Liver (tissue), 9 donors: ENCODE data around the gene HADHB. TPM values are rescaled to one million over a fixed set of nuclear protein-coding genes. Genes with fewer than 3 reads are reported as not detected.

Experiments used
- DNase-seq: peaks from one replicate; pipeline ENCODE4 v3.0.0-alpha.2; 2017; ENCODE audit warnings: low spot score
- H3K27ac ChIP-seq, 2 donors: one replicate each; pipeline ENCODE4 v1.7.0; 2013; ENCODE audit warnings: inconsistent platforms in 2 of 2, low read length in 2 of 2, control low read depth in 1 of 2, low read depth in 1 of 2, mild to moderate bottlenecking in 1 of 2
- H3K27me3 ChIP-seq, 4 donors: one replicate each; pipeline versions ENCODE4 v1.6.1 to v1.7.0; 2013; ENCODE audit warnings: low read length in 3 of 4, inconsistent platforms in 1 of 4, mild to moderate bottlenecking in 1 of 4, moderate library complexity in 1 of 4; ENCODE audit not compliant: control insufficient read depth in 4 of 4, insufficient read depth in 4 of 4
- H3K36me3 ChIP-seq, 4 donors: one replicate each; pipeline versions ENCODE4 v1.6.1 to v1.7.0; 2013; ENCODE audit warnings: low read length in 3 of 4, mild to moderate bottlenecking in 3 of 4, low read depth in 1 of 4, moderate library complexity in 1 of 4; ENCODE audit not compliant: control insufficient read depth in 4 of 4, insufficient read depth in 3 of 4
- H3K4me1 ChIP-seq, 4 donors: one replicate each; pipeline versions ENCODE4 v1.6.1 to v1.7.0; 2013; ENCODE audit warnings: low read length in 3 of 4, mild to moderate bottlenecking in 3 of 4, moderate library complexity in 1 of 4; ENCODE audit not compliant: control insufficient read depth in 4 of 4, insufficient read depth in 4 of 4
- H3K4me3 ChIP-seq, 3 donors: one replicate each; pipeline versions ENCODE4 v1.6.1 to v1.7.0; 2013; ENCODE audit warnings: low read length in 3 of 3, control low read depth in 1 of 3, low read depth in 1 of 3, mild to moderate bottlenecking in 1 of 3
- H3K9ac ChIP-seq, 2 donors: one replicate each; pipeline ENCODE4 v1.7.0; 2013; ENCODE audit warnings: low read length in 2 of 2, mild to moderate bottlenecking in 2 of 2, moderate library complexity in 2 of 2, control low read depth in 1 of 2, low read depth in 1 of 2
- H3K9me3 ChIP-seq, 4 donors: one replicate each; pipeline versions ENCODE4 v1.6.1 to v1.7.0; 2013; ENCODE audit warnings: low read length in 3 of 4; ENCODE audit not compliant: control insufficient read depth in 4 of 4
- ATF3 ChIP-seq: IDR thresholded peaks from 2 replicates; pipeline ENCODE4 v1.6.1; 2016; ENCODE audit warnings: antibody characterized with exemption
- EGR1 ChIP-seq, 2 donors: IDR thresholded peaks; 2 replicates each; pipeline ENCODE4 v1.6.1; 2016 to 2018; ENCODE audit warnings: antibody characterized with exemption in 2 of 2, low read depth in 2 of 2
- FOXA1 ChIP-seq: IDR thresholded peaks from 2 replicates; pipeline ENCODE4 v1.6.1; 2016; ENCODE audit warnings: antibody characterized with exemption
- FOXA2 ChIP-seq: IDR thresholded peaks from 2 replicates; pipeline ENCODE4 v1.6.1; 2016; ENCODE audit warnings: antibody characterized with exemption
- GABPA ChIP-seq, 2 donors: IDR thresholded peaks in 1 of 2; conservative IDR thresholded peaks in 1 of 2; 2 replicates each; pipeline ENCODE4 v1.6.1; 2016; ENCODE audit warnings: antibody characterized with exemption in 2 of 2, mild to moderate bottlenecking in 1 of 2, moderate library complexity in 1 of 2
- HNF4A ChIP-seq, 2 donors: conservative IDR thresholded peaks; 2 replicates each; pipeline ENCODE4 v1.6.1; 2016; ENCODE audit warnings: antibody characterized with exemption in 2 of 2, mild to moderate bottlenecking in 2 of 2
- HNF4G ChIP-seq: IDR thresholded peaks from 2 replicates; pipeline ENCODE4 v1.6.1; 2016; ENCODE audit warnings: antibody characterized with exemption
- MAX ChIP-seq: IDR thresholded peaks from 2 replicates; pipeline ENCODE4 v1.6.1; 2016; ENCODE audit warnings: antibody characterized with exemption
- NR2F2 ChIP-seq: IDR thresholded peaks from 2 replicates; pipeline ENCODE4 v1.6.1; 2016; ENCODE audit warnings: antibody characterized with exemption
- REST ChIP-seq: IDR thresholded peaks from 2 replicates; pipeline ENCODE4 v1.6.1; 2016; ENCODE audit warnings: antibody characterized with exemption, mild to moderate bottlenecking
- RXRA ChIP-seq, 2 donors: IDR thresholded peaks; 2 replicates each; pipeline ENCODE4 v1.6.1; 2017 to 2018; ENCODE audit warnings: antibody characterized with exemption in 2 of 2, mild to moderate bottlenecking in 1 of 2
- SP1 ChIP-seq: IDR thresholded peaks from 2 replicates; pipeline ENCODE4 v1.6.1; 2018; ENCODE audit warnings: antibody characterized with exemption, mild to moderate bottlenecking
- TAF1 ChIP-seq: conservative IDR thresholded peaks from 2 replicates; pipeline ENCODE4 v1.6.1; 2016; ENCODE audit warnings: antibody characterized with exemption, mild to moderate bottlenecking
- YY1 ChIP-seq: IDR thresholded peaks from 2 replicates; pipeline ENCODE4 v1.6.1; 2016; ENCODE audit warnings: antibody characterized with exemption, mild to moderate bottlenecking
- WGBS: extraction: QIAGEN DNeasy Blood & Tissue Kit; methylation state at CpG from one replicate; pipeline ENCODE4 v1.1.7; 2013; 5-methylcytosine and 5-hydroxymethylcytosine counted together
- polyA plus RNA-seq, 2 donors: library from polyadenylated mRNA; stranded (reverse) in 1 of 2; unstranded in 1 of 2; fragments of 200-250 nt in 1 of 2; fragments of >200 nt in 1 of 2; fragmentation: Nextera tagmentation in 1 of 2; extraction: Ambion mirVana in 1 of 2; gene quantifications; one replicate each; pipeline versions ENCODE4 v1.2.1 to v1.2.3, GENCODE V29; 2013 to 2015
- total RNA-seq, 2 donors: library from RNA; depleted of rRNA; stranded (reverse); fragments of >200 nt; gene quantifications; one replicate each; pipeline ENCODE4 v1.2.3, GENCODE V29; 2014
- TF ChIP-seq, protein P1 (sequence below): fragments of 150-350 bp; IDR thresholded peaks from 2 replicates; pipeline ENCODE4 v1.5.1; 2017; ENCODE audit warnings: improper control_type of control experiment, low read depth, low read length; ENCODE audit not compliant: missing input control
- TF ChIP-seq, protein P2 (sequence below): IDR thresholded peaks from 2 replicates; pipeline ENCODE4 v1.6.1; 2016; ENCODE audit warnings: antibody characterized with exemption
- donor health status: healthy.
- donor health status: healthy.
- donor health status: healthy.
- donor health status: healthy.
- donor health status: healthy.

HADHB gene
- total and polyA plus RNA-seq, 4 donors, result 103 to 284 (median 261) TPM

GRCh38 chr2:26212011-26212410, 32.7 kb upstream of the HADHB start:
- Histone ChIP-seq H3K4me3 (no peak overlapping the region), H3K4me1 (no peaks in the 10 kb centered on the region), H3K27ac (no peak overlapping the region), H3K9ac (no peak overlapping the region), H3K9me3 (no peaks in the 10 kb centered on the region), H3K27me3 (no peaks in the 10 kb centered on the region), H3K36me3 (peaks cover 20 to 93% (median 71%) of the 10 kb centered on the region in 4 donors)
- WGBS, result 95% methylated on average over 5 of the region's 5 CpGs
- DNase-seq, result no peak
- TF ChIP-seq REST (no peak), ATF3 (no peak), GABPA (IDR thresholded peaks at IDR 0.05 in 1 of 2, conservative IDR thresholded peaks at IDR 0.05 in 1 of 2) (no peak), YY1 (no peak), TAF1 (no peak), NR2F2 (no peak), EGR1 (IDR thresholded peaks at IDR 0.05; ENCODE audit: low read depth in 2 of 2) (no peak), MAX (no peak), RXRA (IDR thresholded peaks at IDR 0.05) (no peak), HNF4G (no peak)
- TF ChIP-seq, protein P1, sequence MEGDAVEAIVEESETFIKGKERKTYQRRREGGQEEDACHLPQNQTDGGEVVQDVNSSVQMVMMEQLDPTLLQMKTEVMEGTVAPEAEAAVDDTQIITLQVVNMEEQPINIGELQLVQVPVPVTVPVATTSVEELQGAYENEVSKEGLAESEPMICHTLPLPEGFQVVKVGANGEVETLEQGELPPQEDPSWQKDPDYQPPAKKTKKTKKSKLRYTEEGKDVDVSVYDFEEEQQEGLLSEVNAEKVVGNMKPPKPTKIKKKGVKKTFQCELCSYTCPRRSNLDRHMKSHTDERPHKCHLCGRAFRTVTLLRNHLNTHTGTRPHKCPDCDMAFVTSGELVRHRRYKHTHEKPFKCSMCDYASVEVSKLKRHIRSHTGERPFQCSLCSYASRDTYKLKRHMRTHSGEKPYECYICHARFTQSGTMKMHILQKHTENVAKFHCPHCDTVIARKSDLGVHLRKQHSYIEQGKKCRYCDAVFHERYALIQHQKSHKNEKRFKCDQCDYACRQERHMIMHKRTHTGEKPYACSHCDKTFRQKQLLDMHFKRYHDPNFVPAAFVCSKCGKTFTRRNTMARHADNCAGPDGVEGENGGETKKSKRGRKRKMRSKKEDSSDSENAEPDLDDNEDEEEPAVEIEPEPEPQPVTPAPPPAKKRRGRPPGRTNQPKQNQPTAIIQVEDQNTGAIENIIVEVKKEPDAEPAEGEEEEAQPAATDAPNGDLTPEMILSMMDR, result no peak
- TF ChIP-seq, protein P2, sequence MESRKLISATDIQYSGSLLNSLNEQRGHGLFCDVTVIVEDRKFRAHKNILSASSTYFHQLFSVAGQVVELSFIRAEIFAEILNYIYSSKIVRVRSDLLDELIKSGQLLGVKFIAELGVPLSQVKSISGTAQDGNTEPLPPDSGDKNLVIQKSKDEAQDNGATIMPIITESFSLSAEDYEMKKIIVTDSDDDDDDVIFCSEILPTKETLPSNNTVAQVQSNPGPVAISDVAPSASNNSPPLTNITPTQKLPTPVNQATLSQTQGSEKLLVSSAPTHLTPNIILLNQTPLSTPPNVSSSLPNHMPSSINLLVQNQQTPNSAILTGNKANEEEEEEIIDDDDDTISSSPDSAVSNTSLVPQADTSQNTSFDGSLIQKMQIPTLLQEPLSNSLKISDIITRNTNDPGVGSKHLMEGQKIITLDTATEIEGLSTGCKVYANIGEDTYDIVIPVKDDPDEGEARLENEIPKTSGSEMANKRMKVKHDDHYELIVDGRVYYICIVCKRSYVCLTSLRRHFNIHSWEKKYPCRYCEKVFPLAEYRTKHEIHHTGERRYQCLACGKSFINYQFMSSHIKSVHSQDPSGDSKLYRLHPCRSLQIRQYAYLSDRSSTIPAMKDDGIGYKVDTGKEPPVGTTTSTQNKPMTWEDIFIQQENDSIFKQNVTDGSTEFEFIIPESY, result no peak

- WGBS, result 90% methylated on average over 1 of the region's 1 CpG
- TF ChIP-seq, protein P1, result no peak
- no peak for TF ChIP-seq ATF3
- TF ChIP-seq SP1, result no peak
- TF ChIP-seq FOXA2, result no peak
- TF ChIP-seq TAF1, result no peak
- no peak for TF ChIP-seq YY1
- no peak for TF ChIP-seq HNF4G
- no peak for TF ChIP-seq HNF4A (conservative IDR thresholded peaks at IDR 0.05)
- TF ChIP-seq REST, result no peak
- no peak for TF ChIP-seq NR2F2
- no peak for TF ChIP-seq FOXA1
These were observed 30.0 kb upstream of the HADHB start for GRCh38 chr2:26214759-26215158.

More at GRCh38 chr2:26214759-26215158, 30.0 kb upstream of the HADHB start:
- Histone ChIP-seq H3K4me3 (no peak overlapping the region), H3K27ac (no peak overlapping the region), H3K4me1 (no peaks in the 10 kb centered on the region), H3K27me3 (no peaks in the 10 kb centered on the region), H3K9me3 (no peaks in the 10 kb centered on the region), H3K36me3 (peaks cover 17 to 81% (median 54%) of the 10 kb centered on the region in 4 donors), H3K9ac (no peak overlapping the region)
- no peak for DNase-seq
